SK-N-SH (cell line): ENCODE results near the gene EMILIN2.

Experiments
- CHD2 ChIP-seq: fragments of 150-350 bp; IDR thresholded peaks from 2 replicates; pipeline ENCODE4 v1.6.1; 2018; ENCODE audit warnings: low read length; ENCODE audit not compliant: partially characterized antibody
- CTCF ChIP-seq: fragments of 200-600 bp; sonication (generic); IDR thresholded peaks from 2 replicates; pipeline ENCODE4 v1.6.1; 2017; ENCODE audit warnings: antibody characterized with exemption, mild to moderate bottlenecking, moderate library complexity
- EZH2phosphoT487 ChIP-seq: fragments of 200-600 bp; sonication (generic); IDR thresholded peaks from 2 replicates; pipeline ENCODE4 v1.6.1; 2017; ENCODE audit warnings: low read depth, mixed run types, mild to moderate bottlenecking, antibody characterized with exemption, moderate library complexity, borderline replicate concordance
- FOSL2 ChIP-seq: IDR thresholded peaks from 2 replicates; pipeline ENCODE4 v1.4.0; 2012; ENCODE audit warnings: low read depth, mild to moderate bottlenecking, moderate library complexity, borderline replicate concordance
- MAX ChIP-seq: IDR thresholded peaks from 2 replicates; pipeline ENCODE4 v1.4.0; 2012; ENCODE audit warnings: low read depth
- NRF1 ChIP-seq: IDR thresholded peaks from 2 replicates; pipeline ENCODE4 v1.6.1; 2012; ENCODE audit warnings: low read depth, mild to moderate bottlenecking, low read length
- PBX3 ChIP-seq: IDR thresholded peaks from 2 replicates; pipeline ENCODE4; 2012
- POLR2AphosphoS5 ChIP-seq: IDR thresholded peaks from 2 replicates; pipeline ENCODE4 v1.6.1; 2012; ENCODE audit warnings: low read depth, low read length
- RAD21 ChIP-seq: IDR thresholded peaks from 2 replicates; pipeline ENCODE4 v1.6.1; 2012; ENCODE audit warnings: mild to moderate bottlenecking, low read length
- REST ChIP-seq: IDR thresholded peaks from 2 replicates; pipeline ENCODE4 v1.6.1; 2012; ENCODE audit warnings: mild to moderate bottlenecking, low read depth, low read length, moderate library complexity
- RFX5 ChIP-seq: IDR thresholded peaks from 2 replicates; pipeline ENCODE4 v1.6.1; 2012; ENCODE audit warnings: mild to moderate bottlenecking, improper control_type of control experiment, low read length
- SMC3 ChIP-seq: IDR thresholded peaks from 2 replicates; pipeline ENCODE4 v1.6.1; 2012; ENCODE audit warnings: low read depth, low read length, improper control_type of control experiment
- TAF1 ChIP-seq: IDR thresholded peaks from 2 replicates; pipeline ENCODE4 v1.6.1; 2012; ENCODE audit warnings: low read depth, mild to moderate bottlenecking, low read length, moderate library complexity, borderline replicate concordance
- YY1 ChIP-seq: IDR thresholded peaks from 2 replicates; pipeline ENCODE4 v1.4.0; 2012; ENCODE audit warnings: low read depth, mild to moderate bottlenecking

- TF ChIP-seq EZH2phosphoT487: no peak
- TF ChIP-seq NRF1: no peak
- TF ChIP-seq REST: no peak
- no peak for TF ChIP-seq TAF1
- TF ChIP-seq PBX3: no peak
- TF ChIP-seq MAX: no peak
- no peak for TF ChIP-seq RAD21
- TF ChIP-seq POLR2AphosphoS5: no peak
- TF ChIP-seq CTCF: no peak
- TF ChIP-seq FOSL2: no peak
- TF ChIP-seq CHD2: no peak
- no peak for TF ChIP-seq SMC3
- no peak for TF ChIP-seq RFX5
- no peak for TF ChIP-seq YY1
Measured at GRCh38 chr18:2853926-2854664, 7.3 kb downstream of the EMILIN2 start.
